DMS153 treated with DMSO at 0.1 percent for 48 hours (cell line): Measurements from ENCODE around the gene PI4KA.
"Not testable (repeated sequence)": the region's sequence is repeated elsewhere in the genome, so short reads cannot be mapped to it uniquely, and the experiment has no call there.

Source experiments
- DNase-seq: peaks from one replicate; lab custom pipeline; 2025; ENCODE audit not compliant: unreplicated experiment; lab: John Stamatoyannopoulos, UW

PI4KA gene

GRCh38 chr22:20852076-20852475 lies 6.5 kb downstream of the PI4KA start:
- DNase-seq: no peak

- DNase-seq: no peak
These were observed 11.2 kb downstream of the PI4KA start for GRCh38 chr22:20847318-20847822.

DNA sequence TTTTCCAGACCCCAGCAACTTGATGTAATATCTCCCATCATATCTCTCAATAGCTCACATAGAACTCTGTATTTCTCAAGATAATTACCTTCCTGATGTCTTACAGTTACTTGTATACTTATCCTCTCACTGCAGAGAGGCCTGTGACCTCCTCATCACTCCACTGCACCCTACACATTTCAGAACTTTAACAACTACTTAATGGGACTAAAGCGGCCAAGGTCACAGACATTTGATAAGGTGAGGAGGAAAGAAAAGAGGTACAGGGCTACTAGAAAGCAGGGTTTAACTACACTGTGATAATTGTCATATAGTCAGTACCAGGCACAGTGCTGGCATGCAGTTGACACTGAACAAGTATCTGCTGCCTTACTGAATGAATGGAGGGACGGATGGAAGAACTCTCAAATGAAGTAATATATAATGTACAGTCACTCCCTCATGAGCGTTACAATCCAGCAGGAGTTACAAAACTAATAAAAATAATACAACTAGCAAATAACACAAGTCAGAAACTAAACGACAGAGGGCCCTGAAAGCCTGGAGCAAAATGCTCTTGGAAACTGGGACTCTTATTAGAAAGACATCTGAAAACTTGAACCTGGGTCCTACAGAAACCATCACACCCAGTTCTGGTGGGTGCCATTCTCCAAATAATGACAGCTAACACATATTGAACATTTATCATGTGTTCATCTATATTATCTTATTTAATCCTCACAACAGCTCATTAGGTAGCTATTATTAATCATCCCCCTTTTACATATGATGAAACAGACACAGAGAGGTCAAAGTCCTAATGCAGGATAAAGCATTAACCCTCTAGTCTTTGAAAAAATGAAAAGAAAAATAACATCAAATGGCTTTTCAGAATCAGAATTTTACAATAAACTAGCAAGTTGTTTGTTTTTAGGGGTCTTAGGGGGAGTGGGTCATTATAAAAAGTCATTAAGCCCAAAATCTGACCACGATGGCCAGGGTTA lies 14.3 kb downstream of the PI4KA start:
- no peak for DNase-seq

GRCh38 chr22:20843501-20843900 lies 15.1 kb downstream of the PI4KA start:
- DNase-seq: no peak

DNA sequence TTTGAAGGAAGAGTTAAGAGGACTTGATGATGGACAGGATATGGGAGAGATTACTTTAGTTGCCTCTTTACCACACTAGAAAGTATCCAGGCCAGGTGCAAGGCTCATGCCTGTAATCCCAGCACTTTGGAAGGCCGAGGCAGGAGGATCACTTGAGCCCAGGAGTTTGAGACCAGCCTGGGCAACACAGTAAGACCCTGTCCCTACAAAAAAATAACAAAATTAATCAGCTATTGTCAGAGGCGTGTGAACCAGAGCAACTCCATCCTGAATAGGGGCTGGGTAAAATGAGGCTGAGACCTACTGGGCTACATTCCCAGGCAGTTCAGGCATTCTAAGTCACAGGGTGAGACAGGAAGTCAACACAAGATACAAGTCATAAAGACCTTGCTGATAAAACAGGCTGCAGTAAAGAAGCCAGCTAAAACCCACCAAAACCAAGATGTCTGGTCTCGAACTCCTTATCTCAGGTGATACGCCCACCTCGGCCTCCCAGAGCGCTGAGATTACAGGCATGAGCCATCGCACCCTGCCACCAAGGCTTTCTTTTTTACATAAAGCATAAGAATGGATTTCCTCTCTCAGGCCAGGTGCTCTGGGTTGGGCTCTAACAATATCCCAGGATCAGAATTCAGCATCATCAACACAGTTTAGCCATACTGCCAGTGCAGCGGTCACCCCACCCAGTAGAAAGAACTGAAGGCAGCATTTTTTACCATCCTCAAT lies 17.8 kb downstream of the PI4KA start:
- DNase-seq: no peak

DNA sequence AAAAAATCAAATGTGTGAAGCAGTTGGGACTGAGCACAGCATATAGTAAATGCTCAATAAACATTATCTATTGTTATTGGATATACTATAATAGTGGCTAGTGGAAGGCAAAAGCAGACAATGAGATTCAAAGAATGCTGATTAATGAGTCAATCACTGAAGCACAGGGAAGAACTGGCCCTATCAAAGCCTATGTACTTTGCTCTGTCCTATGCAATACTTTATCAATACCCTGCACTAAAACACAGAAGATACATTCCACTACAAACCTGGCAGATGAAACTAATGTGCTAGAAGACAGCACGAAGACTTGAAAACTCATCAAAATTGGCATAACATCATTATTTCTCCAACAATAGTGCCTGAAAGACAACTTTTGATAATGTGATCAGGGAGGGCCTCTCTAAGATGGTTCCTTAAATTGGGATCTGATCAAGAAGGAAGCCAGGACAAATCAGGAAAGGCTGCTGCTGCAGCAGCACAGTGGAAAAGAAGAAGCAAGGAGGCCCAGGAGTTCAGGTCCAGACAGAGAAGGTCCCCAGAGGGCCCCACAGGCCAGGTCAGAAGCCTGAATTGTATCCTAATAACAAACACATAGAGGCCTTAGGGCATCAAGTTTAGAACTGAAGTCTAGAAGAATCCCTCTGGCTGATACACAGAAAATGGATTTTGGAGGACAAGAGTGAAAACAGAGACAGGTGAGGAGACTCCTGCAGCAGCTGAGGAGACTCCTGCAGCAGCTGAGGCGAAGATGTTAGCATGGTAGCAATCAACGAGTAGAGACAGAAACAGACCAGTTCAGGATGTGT lies 18.6 kb downstream of the PI4KA start:
- no peak for DNase-seq

GRCh38 chr22:20839354-20839753 lies 19.3 kb downstream of the PI4KA start:
- DNase-seq: not testable (repeated sequence)

DNA sequence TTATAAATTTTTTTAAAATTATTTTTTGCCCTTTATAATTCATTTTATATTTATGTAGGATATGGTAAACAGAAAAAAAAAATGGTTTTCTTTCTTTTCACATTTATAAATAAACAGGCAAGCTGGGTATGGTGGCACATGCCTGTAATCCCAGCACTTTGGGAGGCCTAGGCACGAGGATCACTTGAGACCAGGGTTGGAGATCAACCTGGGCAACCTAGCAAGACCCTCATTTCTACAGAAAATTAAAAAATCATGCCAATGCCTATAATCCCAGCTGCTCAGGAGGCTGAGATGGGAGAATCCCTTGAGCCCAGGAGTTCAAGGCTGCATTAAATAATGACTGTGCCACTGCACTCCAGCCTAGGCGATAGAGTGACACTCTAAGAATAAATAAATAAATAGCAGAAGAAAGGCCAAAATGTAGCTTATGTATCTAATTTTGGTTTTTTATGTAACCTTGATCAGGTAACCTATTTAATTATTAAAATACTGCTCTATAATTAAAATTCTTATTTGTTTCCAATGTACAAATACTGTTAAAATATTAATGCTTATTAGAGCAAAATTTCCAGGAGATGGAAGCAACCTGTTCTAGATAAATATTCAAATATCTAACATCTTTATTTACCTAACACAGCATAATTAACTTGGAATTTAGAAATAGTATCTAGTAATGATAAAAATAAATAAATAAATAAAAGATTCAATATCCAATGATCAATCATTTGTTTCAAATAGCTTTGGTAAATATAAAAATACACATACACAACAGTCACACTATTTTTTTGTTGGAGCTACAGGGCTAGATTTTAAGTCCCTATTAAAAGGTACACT lies 21.4 kb downstream of the PI4KA start:
- no peak for DNase-seq

- DNase-seq: no peak
These were observed 23.9 kb downstream of the PI4KA start for GRCh38 chr22:20834725-20835124.

DNA sequence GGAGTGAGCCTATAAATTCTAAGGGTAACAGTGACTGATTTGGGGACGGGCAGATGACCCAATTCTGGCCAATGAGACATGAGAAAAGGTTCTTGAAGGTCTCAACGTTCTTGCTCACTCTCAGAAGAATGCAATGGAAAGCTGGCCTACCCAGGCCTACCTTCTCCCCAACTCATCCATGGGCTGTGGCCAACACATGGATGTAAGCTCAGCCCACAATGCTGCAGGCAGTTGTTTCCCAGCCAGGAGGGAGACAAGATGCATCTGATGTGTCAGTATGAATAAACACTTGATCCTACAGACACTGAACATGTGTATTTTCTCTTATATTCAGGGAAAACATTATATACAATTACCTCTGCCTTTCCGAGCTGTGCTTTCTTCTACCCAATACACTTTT lies 24.4 kb downstream of the PI4KA start:
- DNase-seq: no peak

GRCh38 chr22:20833225-20833665 lies 25.4 kb downstream of the PI4KA start:
- DNase-seq: no peak

DNA sequence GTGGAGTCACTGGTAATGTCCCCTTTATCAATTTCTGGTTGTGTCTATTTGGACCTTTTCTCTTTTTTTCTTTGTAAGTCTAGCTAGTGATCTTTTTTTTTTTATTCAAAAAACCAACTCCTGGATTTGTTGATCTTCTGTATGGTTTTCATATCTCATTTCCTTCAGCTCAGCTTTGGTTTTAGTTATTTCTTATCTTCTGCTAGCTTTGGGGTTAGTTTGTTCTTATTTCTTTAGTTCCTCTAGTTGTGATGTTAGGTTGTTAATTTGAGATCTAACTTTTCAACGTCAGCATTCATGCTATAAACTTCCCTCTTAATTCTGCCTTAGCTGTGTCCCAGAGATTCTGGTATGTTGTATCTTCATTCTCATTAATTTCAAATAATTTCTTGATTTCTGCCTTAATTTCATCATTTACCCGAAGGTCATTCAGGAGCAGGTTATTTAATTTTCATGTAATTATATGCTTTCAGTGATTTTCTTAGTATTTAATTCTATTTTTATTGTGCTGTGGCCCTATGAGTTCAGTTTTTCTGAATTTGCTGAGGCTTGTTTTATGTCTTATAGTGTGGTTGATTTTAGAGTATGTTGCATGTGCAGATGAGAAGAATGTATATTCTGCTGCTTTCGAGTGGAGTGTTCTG lies 29.0 kb downstream of the PI4KA start:
- no peak for DNase-seq

- not testable (repeated sequence) for DNase-seq
These were observed 32.0 kb downstream of the PI4KA start for GRCh38 chr22:20826373-20827152.

DNA sequence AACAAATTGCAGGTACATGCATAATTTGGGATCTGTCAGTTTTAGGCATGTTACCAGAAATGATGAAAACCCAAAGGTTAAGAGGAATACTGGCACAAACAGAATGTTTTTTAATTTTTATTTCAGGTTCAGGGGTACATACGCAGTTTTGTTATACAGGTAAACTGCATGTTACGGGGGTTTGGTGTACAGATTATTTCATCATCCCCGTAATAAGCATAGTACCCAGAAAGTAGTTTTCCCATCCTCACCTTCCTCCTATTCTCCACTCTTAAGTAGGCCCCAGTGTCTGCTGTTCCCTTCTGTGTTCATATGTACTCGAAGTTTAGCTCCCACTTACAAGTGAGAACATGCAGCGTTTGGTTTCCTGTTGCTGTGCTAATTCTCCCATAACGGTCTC lies 33.0 kb downstream of the PI4KA start:
- no peak for DNase-seq

DNA sequence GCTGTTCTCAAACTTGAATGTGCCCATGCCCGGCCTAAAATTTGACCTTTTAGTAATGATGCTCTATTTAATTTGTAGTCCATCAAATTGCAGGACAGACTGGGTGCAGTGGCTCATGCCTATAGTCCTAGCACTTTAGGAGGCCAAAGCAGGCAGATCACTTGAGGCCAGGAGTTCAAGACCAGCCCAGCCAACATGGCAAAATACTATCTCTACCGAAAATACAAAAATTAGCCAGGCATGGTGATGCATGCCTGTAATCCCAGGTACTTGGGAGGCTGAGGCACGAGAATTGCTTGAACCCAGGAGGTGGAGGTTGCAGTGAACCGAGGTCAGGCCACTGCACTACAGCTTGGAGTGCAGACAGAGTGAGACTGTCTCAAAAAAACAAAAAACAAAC lies 33.4 kb downstream of the PI4KA start:
- not testable (repeated sequence) for DNase-seq

GRCh38 chr22:20823264-20823663 lies 35.3 kb downstream of the PI4KA start:
- DNase-seq: no peak

GRCh38 chr22:20822240-20822639 lies 36.4 kb downstream of the PI4KA start:
- no peak for DNase-seq

DNA sequence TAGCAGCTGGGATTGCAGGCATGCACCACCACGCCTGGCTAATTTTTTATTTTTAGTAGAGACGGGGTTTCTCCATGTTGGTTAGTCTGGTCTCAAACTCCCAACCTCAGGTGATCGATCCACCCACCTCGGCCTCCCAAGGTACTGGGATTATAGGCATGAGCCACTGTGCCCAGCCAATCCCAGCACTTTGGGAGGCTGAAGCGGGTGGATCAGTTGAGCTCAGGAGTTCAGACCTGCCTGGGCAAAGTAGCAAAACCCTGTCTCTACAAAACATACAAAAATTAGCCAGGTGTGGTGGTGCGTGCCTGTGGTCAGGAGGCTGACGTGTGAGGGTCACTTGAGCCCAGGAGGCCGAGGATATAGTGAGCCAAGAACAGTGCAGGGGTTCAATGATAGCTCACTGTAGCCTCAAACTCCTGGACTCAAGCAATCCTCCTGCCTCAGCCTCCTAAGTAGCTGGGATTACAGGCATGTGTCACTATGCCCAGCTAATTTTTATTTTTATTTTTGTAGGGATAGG lies 36.8 kb downstream of the PI4KA start:
- DNase-seq: not testable (repeated sequence)

DNA sequence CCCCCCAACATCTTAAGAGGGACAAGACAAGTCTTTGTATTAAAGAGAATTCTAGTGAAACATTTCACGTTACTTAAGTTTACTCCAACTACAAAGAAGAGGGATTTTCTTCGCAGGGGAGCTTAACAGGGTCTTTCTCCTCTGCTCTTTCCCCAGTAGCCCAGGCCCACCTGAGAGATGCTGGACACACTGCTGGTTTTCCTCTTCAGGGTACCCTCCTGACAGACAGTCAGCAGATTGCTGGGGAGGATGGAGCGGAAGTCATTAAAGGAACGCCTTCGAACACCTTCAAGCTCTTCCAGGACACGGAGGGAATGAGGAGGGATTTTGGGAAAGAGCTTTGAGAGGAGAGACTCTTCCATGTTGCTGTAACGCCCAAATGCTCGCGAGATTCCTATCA lies 39.1 kb downstream of the PI4KA start:
- DNase-seq: no peak
